Tibial artery (tissue), 4 donors: Measurements from ENCODE around the gene PHACTR1.

Experiments
- DNase-seq, 2 donors: peaks; one replicate each; pipeline ENCODE4 v3.0.0-alpha.2; 2019
- H3K27ac ChIP-seq, 2 donors: fragments of 200-600 bp; sonication (generic) in 1 of 2; 1 replicate in 1 of 2; 2 replicates in 1 of 2; pipeline ENCODE4 v1.5.1; 2018 to 2019; ENCODE audit warnings: mild to moderate bottlenecking in 1 of 2
- H3K27me3 ChIP-seq, 2 donors: fragments of 200-600 bp; sonication (generic) in 1 of 2; one replicate each; pipeline versions ENCODE4 v1.5.1 to v1.6.0; 2016 to 2019
- H3K36me3 ChIP-seq, 3 donors: fragments of 200-600 bp; sonication (generic) in 2 of 3; one replicate each; pipeline ENCODE4 v1.5.1; 2016 to 2019; ENCODE audit warnings: mild to moderate bottlenecking in 2 of 3
- H3K4me1 ChIP-seq, 4 donors: fragments of 200-600 bp; sonication (generic) in 2 of 4; 1 replicate in 3 of 4; 2 replicates in 1 of 4; pipeline ENCODE4 v1.5.1; 2016 to 2019
- H3K4me3 ChIP-seq, 2 donors: fragments of 200-600 bp; sonication (generic) in 1 of 2; 1 replicate in 1 of 2; 2 replicates in 1 of 2; pipeline ENCODE4 v1.5.1; 2018 to 2019; ENCODE audit warnings: mild to moderate bottlenecking in 2 of 2
- H3K9me3 ChIP-seq, 3 donors: fragments of 200-600 bp; sonication (generic) in 1 of 3; one replicate each; pipeline ENCODE4 v1.5.1; 2016 to 2019
- intact Hi-C: fragments of 100-400 bp; cut with DNase I; formaldehyde crosslinking; loops from one replicate; pipeline ENCODE4 v1.15.0; 2023; ENCODE audit warnings: low total_unique reads
- TF ChIP-seq, protein P1 (sequence below), 2 experiments: fragments of 200-600 bp in 1 of 2; fragments of 450-650 bp in 1 of 2; IDR thresholded peaks; one replicate each; pipeline ENCODE4 v1.5.1; 2017 to 2019; ENCODE audit warnings: antibody characterized with exemption in 2 of 2, mild to moderate bottlenecking in 1 of 2, moderate library complexity in 1 of 2

The PHACTR1 gene

DNA sequence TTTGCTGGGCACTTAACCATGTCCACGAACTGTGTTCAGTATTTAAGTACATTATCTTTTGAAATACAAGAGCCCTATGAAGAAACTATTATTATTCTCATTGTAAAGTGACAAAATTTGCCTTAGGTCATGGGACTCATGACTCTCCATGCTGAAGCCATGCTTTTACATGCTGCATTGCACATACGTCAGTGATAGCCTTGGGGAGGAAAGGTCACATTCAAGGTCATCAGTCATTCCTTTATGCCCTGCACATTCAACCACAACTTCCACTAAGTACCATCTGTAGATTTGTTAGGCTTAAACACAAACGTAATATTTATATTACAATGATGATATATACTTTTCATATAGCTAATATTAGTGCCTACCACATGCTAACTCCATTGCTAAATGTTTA, 319.0 kb downstream of the PHACTR1 start:
- Histone ChIP-seq H3K27me3 (no peaks in the 10 kb centered on the region), H3K9me3 (no peaks in the 10 kb centered on the region), H3K4me1 (peaks cover 0 to 95% (median 14%) of the 10 kb centered on the region in 4 donors), H3K36me3 (no peaks in the 10 kb centered on the region), H3K4me3 (no peak overlapping the region), H3K27ac (no peak overlapping the region)
- intact Hi-C loops, result no loop called here
- DNase-seq, result no peak
- TF ChIP-seq, protein P1, sequence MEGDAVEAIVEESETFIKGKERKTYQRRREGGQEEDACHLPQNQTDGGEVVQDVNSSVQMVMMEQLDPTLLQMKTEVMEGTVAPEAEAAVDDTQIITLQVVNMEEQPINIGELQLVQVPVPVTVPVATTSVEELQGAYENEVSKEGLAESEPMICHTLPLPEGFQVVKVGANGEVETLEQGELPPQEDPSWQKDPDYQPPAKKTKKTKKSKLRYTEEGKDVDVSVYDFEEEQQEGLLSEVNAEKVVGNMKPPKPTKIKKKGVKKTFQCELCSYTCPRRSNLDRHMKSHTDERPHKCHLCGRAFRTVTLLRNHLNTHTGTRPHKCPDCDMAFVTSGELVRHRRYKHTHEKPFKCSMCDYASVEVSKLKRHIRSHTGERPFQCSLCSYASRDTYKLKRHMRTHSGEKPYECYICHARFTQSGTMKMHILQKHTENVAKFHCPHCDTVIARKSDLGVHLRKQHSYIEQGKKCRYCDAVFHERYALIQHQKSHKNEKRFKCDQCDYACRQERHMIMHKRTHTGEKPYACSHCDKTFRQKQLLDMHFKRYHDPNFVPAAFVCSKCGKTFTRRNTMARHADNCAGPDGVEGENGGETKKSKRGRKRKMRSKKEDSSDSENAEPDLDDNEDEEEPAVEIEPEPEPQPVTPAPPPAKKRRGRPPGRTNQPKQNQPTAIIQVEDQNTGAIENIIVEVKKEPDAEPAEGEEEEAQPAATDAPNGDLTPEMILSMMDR (IDR thresholded peaks at IDR 0.05), result no peak

GRCh38 chr6:13038315-13038714, 321.7 kb downstream of the PHACTR1 start:
- TF ChIP-seq, protein P1 (IDR thresholded peaks at IDR 0.05), result no peak
- Histone ChIP-seq H3K4me1 (peaks cover 0 to 75% (median 12%) of the 10 kb centered on the region in 4 donors), H3K4me3 (no peak overlapping the region), H3K36me3 (no peaks in the 10 kb centered on the region), H3K9me3 (no peaks in the 10 kb centered on the region), H3K27ac (peak overlapping the region; percentile 24 to 34), H3K27me3 (no peaks in the 10 kb centered on the region)
- no peak for DNase-seq
- intact Hi-C loops, result no loop called here

DNA sequence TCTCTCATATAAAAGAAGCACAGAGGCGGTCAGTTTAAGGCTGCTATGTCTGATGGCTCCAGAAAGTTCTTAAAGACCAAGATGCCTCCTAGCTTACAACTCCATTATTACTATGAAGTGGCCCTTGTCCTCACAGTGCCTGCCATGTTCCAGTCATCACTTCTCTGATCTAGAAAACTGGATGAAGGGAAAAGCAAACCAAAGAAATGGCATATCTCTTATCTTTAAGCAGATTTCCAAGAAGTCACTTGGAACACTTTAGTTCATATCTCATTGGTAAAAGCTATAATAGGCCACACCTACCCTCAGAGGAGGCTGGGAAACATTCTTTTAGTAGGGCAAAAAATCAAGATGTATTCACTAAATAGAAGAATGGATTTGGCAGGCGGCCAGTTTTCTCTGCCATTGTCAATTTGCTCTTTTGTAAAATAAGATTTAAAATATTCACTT, 322.2 kb downstream of the PHACTR1 start:
- no peaks in the 10 kb centered on the region for H3K36me3 ChIP-seq
- H3K4me1 ChIP-seq, result peaks cover 0 to 71% (median 12%) of the 10 kb centered on the region in 4 donors
- intact Hi-C loops, result no loop called here
- no peaks in the 10 kb centered on the region for H3K27me3 ChIP-seq
- no peaks in the 10 kb centered on the region for H3K9me3 ChIP-seq
- peak overlapping the region; percentile 24 to 34 for H3K27ac ChIP-seq
- TF ChIP-seq, protein P1 (IDR thresholded peaks at IDR 0.05), result no peak
- DNase-seq, result no peak
- no peak overlapping the region for H3K4me3 ChIP-seq

DNA sequence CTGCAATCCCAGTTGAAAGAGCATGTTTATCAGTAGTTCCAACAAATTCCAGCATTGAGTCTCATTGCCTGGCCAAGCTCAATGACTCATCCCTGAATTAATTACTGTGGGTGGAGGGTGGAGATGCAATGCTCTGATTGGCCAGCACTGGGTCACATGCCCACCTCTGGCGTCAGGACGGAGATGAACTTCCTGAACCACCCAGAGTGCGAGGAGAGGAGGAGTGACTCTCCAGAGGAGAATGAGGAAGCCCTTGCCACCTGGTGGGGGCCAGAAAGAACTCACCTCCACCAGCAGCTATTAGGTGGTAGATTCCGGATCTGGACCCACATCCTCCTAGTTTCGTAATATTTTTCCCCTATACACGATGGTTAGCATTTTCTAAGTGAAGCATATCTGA, 327.8 kb downstream of the PHACTR1 start:
- no peak for DNase-seq
- TF ChIP-seq, protein P1 (IDR thresholded peaks at IDR 0.05), result no peak
- H3K36me3 ChIP-seq, result no peaks in the 10 kb centered on the region
- H3K4me3 ChIP-seq, result no peak overlapping the region
- peaks cover 0 to 62% (median 6%) of the 10 kb centered on the region in 4 donors for H3K4me1 ChIP-seq
- no peaks in the 10 kb centered on the region for H3K9me3 ChIP-seq
- H3K27me3 ChIP-seq, result no peaks in the 10 kb centered on the region
- intact Hi-C loops, result no loop called here
- H3K27ac ChIP-seq, result no peak overlapping the region

GRCh38 chr6:13044896-13045295, 328.3 kb downstream of the PHACTR1 start:
- Histone ChIP-seq H3K9me3 (no peaks in the 10 kb centered on the region), H3K4me1 (peaks cover 0 to 61% (median 6%) of the 10 kb centered on the region in 4 donors), H3K36me3 (no peaks in the 10 kb centered on the region), H3K4me3 (no peak overlapping the region), H3K27ac (no peak overlapping the region), H3K27me3 (no peaks in the 10 kb centered on the region)
- TF ChIP-seq, protein P1 (IDR thresholded peaks at IDR 0.05), result no peak
- intact Hi-C loops, result no loop called here
- DNase-seq, result no peak

DNA sequence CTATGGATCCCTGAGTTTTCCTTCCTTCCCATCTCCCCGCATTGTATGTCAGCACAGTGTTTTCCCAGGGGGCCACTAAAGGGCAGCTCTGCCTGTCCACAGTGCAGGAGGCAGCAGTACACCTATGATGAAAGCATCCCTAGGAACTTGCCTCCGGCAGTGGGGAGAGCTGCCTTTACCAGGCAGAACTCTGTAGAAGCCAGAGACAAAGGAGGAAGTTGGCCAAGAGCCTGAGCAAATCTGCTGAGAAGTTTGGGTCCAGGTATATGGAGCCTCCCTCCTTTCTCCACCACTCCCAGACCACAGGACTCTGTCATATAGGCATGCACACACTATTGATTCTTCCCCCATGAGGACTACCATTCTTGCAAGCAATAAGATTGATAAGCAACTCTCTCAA, 329.1 kb downstream of the PHACTR1 start:
- H3K4me1 ChIP-seq, result peaks cover 0 to 61% (median 6%) of the 10 kb centered on the region in 4 donors
- no peak overlapping the region for H3K27ac ChIP-seq
- no peak for DNase-seq
- H3K36me3 ChIP-seq, result no peaks in the 10 kb centered on the region
- TF ChIP-seq, protein P1 (IDR thresholded peaks at IDR 0.05), result no peak
- H3K27me3 ChIP-seq, result no peaks in the 10 kb centered on the region
- H3K9me3 ChIP-seq, result no peaks in the 10 kb centered on the region
- intact Hi-C loops, result no loop called here
- no peak overlapping the region for H3K4me3 ChIP-seq
